K562 (cell line): ENCODE data around the gene PDCD7. TPM values are rescaled to one million over a fixed set of nuclear protein-coding genes. Genes with fewer than 3 reads are reported as not detected.

ENCODE experiments used
- CBX1 ChIP-seq: sonication (generic); IDR thresholded peaks from 2 replicates; pipeline ENCODE4 v1.6.1; 2016; ENCODE audit warnings: antibody characterized with exemption, low read depth, mild to moderate bottlenecking
- CEBPB ChIP-seq: fragments of 450-650 bp; IDR thresholded peaks from 2 replicates; pipeline ENCODE4 v1.6.1; 2016; ENCODE audit warnings: missing genetic modification characterization, missing compliant biosample characterization
- CEBPG ChIP-seq, 3 experiments: fragments of 200-800 bp in 1 of 3; sonication (Bioruptor generic) in 1 of 3; sonication (generic) in 1 of 3; formaldehyde crosslinking in 1 of 3; IDR thresholded peaks in 2 of 3; conservative IDR thresholded peaks in 1 of 3; 2 replicates each; pipeline versions ENCODE4 v1.6.1 to v1.8.0; 2016 to 2022; ENCODE audit warnings: missing compliant biosample characterization in 2 of 3, missing genetic modification characterization in 2 of 3, mild to moderate bottlenecking in 1 of 3, missing genetic modification reagents in 1 of 3
- ELF2 ChIP-seq: fragments of 250-450 bp; sonication (Bioruptor Pico); IDR thresholded peaks from 2 replicates; pipeline ENCODE4 v1.5.0; 2021; ENCODE audit warnings: mild to moderate bottlenecking
- FIP1L1 ChIP-seq: fragments of 200-400 bp; formaldehyde crosslinking; IDR thresholded peaks from 2 replicates; pipeline ENCODE4 v1.6.1; 2018; ENCODE audit warnings: mild to moderate bottlenecking, low read depth, low read length; ENCODE audit not compliant: poor library complexity, severe bottlenecking
- HDAC1 ChIP-seq, 2 experiments: fragments of 450-650 bp; IDR thresholded peaks; 2 replicates each; pipeline ENCODE4 v1.6.1; 2016 to 2017; ENCODE audit warnings: inconsistent platforms in 1 of 2, mild to moderate bottlenecking in 1 of 2, moderate library complexity in 1 of 2
- HEY1 ChIP-seq: fragments of 250-450 bp; sonication (Bioruptor Pico); IDR thresholded peaks from 2 replicates; pipeline ENCODE4 v1.5.0; 2020; ENCODE audit warnings: mild to moderate bottlenecking, moderate library complexity, borderline replicate concordance
- KDM1A ChIP-seq, 2 experiments: fragments of 450-650 bp; IDR thresholded peaks; 2 replicates each; pipeline ENCODE4 v1.6.1; 2016; ENCODE audit warnings: mild to moderate bottlenecking in 2 of 2
- KDM5B ChIP-seq: fragments of 200-600 bp; sonication (generic); IDR thresholded peaks from 2 replicates; pipeline ENCODE4 v1.6.1; 2012; ENCODE audit warnings: low read depth, mild to moderate bottlenecking, moderate library complexity, low read length, control low read depth, inconsistent platforms; ENCODE audit not compliant: insufficient replicate concordance
- L3MBTL2 ChIP-seq: fragments of 450-650 bp; IDR thresholded peaks from 2 replicates; pipeline ENCODE4 v1.6.1; 2016; ENCODE audit warnings: mild to moderate bottlenecking, moderate library complexity
- MNT ChIP-seq, 2 experiments: fragments of 450-650 bp; conservative IDR thresholded peaks; 2 replicates each; pipeline ENCODE4 v1.6.1; 2017; ENCODE audit warnings: mild to moderate bottlenecking in 2 of 2, moderate library complexity in 2 of 2
- MTA3 ChIP-seq: fragments of 450-650 bp; formaldehyde crosslinking; IDR thresholded peaks from 2 replicates; pipeline ENCODE4 v1.6.1; 2017; ENCODE audit warnings: mild to moderate bottlenecking, borderline replicate concordance
- NCOA6 ChIP-seq: fragments of 450-650 bp; IDR thresholded peaks from 2 replicates; pipeline ENCODE4 v1.6.1; 2017; ENCODE audit warnings: mild to moderate bottlenecking
- NR0B1 ChIP-seq: fragments of 450-650 bp; IDR thresholded peaks from one replicate; pipeline ENCODE4 v1.6.1; 2018; ENCODE audit warnings: mild to moderate bottlenecking, moderate library complexity; ENCODE audit not compliant: partially characterized antibody
- NR2C2 ChIP-seq, 2 experiments: fragments of 200-800 bp in 1 of 2; sonication (Bioruptor generic) in 1 of 2; sonication (generic) in 1 of 2; formaldehyde crosslinking in 1 of 2; IDR thresholded peaks; 2 replicates each; pipeline versions ENCODE4 v1.6.1 to v1.8.0; 2016 to 2022; ENCODE audit warnings: mild to moderate bottlenecking in 1 of 2, missing compliant biosample characterization in 1 of 2, missing genetic modification characterization in 1 of 2, missing genetic modification reagents in 1 of 2
- PHB2 ChIP-seq: fragments of 450-650 bp; IDR thresholded peaks from 2 replicates; pipeline ENCODE4 v1.6.1; 2017; ENCODE audit warnings: low read depth
- RBFOX2 ChIP-seq: fragments of 200-400 bp; formaldehyde crosslinking; IDR thresholded peaks from 2 replicates; pipeline ENCODE4 v1.6.1; 2017; ENCODE audit warnings: low read depth, mild to moderate bottlenecking, low read length, moderate library complexity
- RCOR1 ChIP-seq, 2 experiments: IDR thresholded peaks; 2 replicates each; pipeline ENCODE4 v1.6.1; 2012; ENCODE audit warnings: low read depth in 2 of 2, low read length in 2 of 2, borderline replicate concordance in 1 of 2, improper control_type of control experiment in 1 of 2
- SAFB ChIP-seq: fragments of 200-400 bp; formaldehyde crosslinking; IDR thresholded peaks from 2 replicates; pipeline ENCODE4 v1.6.1; 2017; ENCODE audit warnings: low read depth, low read length, borderline replicate concordance
- SMC3 ChIP-seq: conservative IDR thresholded peaks from 2 replicates; pipeline ENCODE4 v1.6.1; 2011; ENCODE audit warnings: low read depth, low read length, improper control_type of control experiment; ENCODE audit not compliant: insufficient read depth
- SNIP1 ChIP-seq: fragments of 450-650 bp; IDR thresholded peaks from 2 replicates; pipeline ENCODE4 v1.7.1; 2017; ENCODE audit warnings: low read depth, mild to moderate bottlenecking
- TBP ChIP-seq: optimal IDR thresholded peaks from 2 replicates; pipeline ENCODE3; 2011; ENCODE audit warnings: low read depth, low read length, improper control_type of control experiment
- TRIM24 ChIP-seq, 2 experiments: fragments of 450-650 bp; IDR thresholded peaks; 2 replicates each; pipeline ENCODE4 v1.6.1; 2016
- YBX1 ChIP-seq: fragments of 450-650 bp; IDR thresholded peaks from 2 replicates; pipeline ENCODE4 v1.7.1; 2016; ENCODE audit warnings: mild to moderate bottlenecking
- ZC3H4 ChIP-seq: sonication (generic); formaldehyde crosslinking; IDR thresholded peaks from 2 replicates; pipeline ENCODE4 v1.9.0; 2021; ENCODE audit warnings: missing genetic modification reagents, borderline replicate concordance
- ZFP1 ChIP-seq: fragments of 450-650 bp; formaldehyde crosslinking; IDR thresholded peaks from 2 replicates; pipeline ENCODE4 v1.4.0; 2020; ENCODE audit warnings: mild to moderate bottlenecking, mixed read lengths
- ZNF134 ChIP-seq: fragments of 250-450 bp; sonication (Bioruptor Pico); conservative IDR thresholded peaks from 2 replicates; pipeline ENCODE4 v1.4.0; 2020
- ZNF75A ChIP-seq: fragments of 450-650 bp; formaldehyde crosslinking; IDR thresholded peaks from 2 replicates; pipeline ENCODE4 v1.4.0; 2020; ENCODE audit warnings: mild to moderate bottlenecking
- polyA plus RNA-seq, 8 experiments: library from polyadenylated mRNA; depleted of rRNA in 4 of 8; stranded (reverse) in 5 of 8; unstranded in 3 of 8; fragments of >200 nt; fragmentation: Nextera tagmentation in 2 of 8; fragmentation: Illumina TruSeq in 1 of 8; extraction: Ambion mirVana in 2 of 8; extraction: Trizol in 1 of 8; gene quantifications; 2 replicates each; pipeline versions ENCODE4 v1.2.1 to v1.2.3, GENCODE V29; 2011 to 2014; ENCODE audit warnings: inconsistent platforms in 1 of 8, missing spikeins in 1 of 8
- total RNA-seq, 7 experiments: library from RNA; depleted of rRNA in 6 of 7; stranded (reverse); fragments of >200 nt in 6 of 7; fragmentation: Illumina TruSeq in 2 of 7; extraction: Trizol in 2 of 7; gene quantifications; 2 replicates each; pipeline versions ENCODE4 v1.2.1 to v1.2.3, GENCODE V29; 2011 to 2021; ENCODE audit warnings: low replicate concordance in 1 of 7

The PDCD7 gene
- total and polyA plus RNA-seq, 9 of the 15 experiments (the other 6 are each of a cell fraction or from before 2014, with no cell fraction given) = 11.8 to 30.2 (median 18.8) TPM

- TF ChIP-seq ZNF134 (CRISPR knock-in tag) (no peak), KDM5B (no peak), RCOR1 (IDR thresholded peaks at IDR 0.05; ENCODE audit: borderline replicate concordance in 1 of 2, low read depth in 2 of 2, low read length in 2 of 2) (peak in 1 of 2 experiments; percentile 78; a peak in 2 of 4 replicates), SMC3 (no peak), NCOA6 (no peak), TBP (no peak), YBX1 (no peak), NR2C2 (CRISPR knock-in tag; IDR thresholded peaks at IDR 0.05) (no peak), NR2C2 (tag; IDR thresholded peaks at IDR 0.05) (peak; percentile 58; the same call in 1 of the 2 replicates), L3MBTL2 (no peak), ZNF75A (CRISPR knock-in tag) (no peak), TRIM24 (IDR thresholded peaks at IDR 0.05) (no peak), CEBPG (CRISPR knock-in tag; IDR thresholded peaks at IDR 0.05) (no peak), CEBPG (tag; conservative IDR thresholded peaks at IDR 0.05 in 1 of 2, IDR thresholded peaks at IDR 0.05 in 1 of 2) (peak; percentile 32 to 78; a peak in 3 of 4 replicates), KDM1A (IDR thresholded peaks at IDR 0.05) (peak; percentile 77 to 78), CEBPB (tag) (0 out of 2 replicates have a peak, but pooled peaks have one; percentile 30), NR0B1 (no peak), HEY1 (CRISPR knock-in tag) (no peak), ELF2 (no peak), ZC3H4 (no peak), RBFOX2 (no peak), SAFB (no peak), MNT (conservative IDR thresholded peaks at IDR 0.05) (no peak), ZFP1 (CRISPR knock-in tag) (no peak), FIP1L1 (no peak), CBX1 (no peak), SNIP1 (no peak), PHB2 (no peak), HDAC1 (IDR thresholded peaks at IDR 0.05) (0 out of 4 replicates have a peak, but pooled peaks of 1 of the 2 experiments have one; percentile 33), MTA3 (0 out of 2 replicates have a peak, but pooled peaks have one; percentile 25)
Measured at GRCh38 chr15:65110676-65111292, 22.8 kb downstream of the PDCD7 start (continued).
